ENCODE data around the gene TBCK.

DNA sequence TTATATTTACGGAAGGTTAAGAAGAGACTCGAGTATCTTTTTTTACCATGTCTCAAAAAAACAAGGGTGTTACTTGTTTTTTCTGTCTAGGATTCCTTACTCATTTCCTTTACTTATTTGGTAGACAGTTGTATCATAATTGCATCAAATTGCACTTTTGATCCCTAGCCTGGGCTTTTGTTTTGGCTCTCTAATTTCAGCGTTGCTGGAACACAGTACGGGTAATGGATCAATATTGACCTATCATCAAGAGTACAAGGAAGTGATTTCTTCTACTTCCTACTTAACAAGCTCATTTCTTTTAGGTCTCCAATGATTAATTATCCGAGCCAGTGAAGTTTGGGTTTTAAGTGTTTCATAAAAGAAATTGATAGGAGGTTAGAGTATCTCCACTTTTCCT is 17.2 kb upstream of the TBCK start:
- TF ChIP-seq POLR2A (IDR thresholded peaks at IDR 0.05) (no peak), CTCF (IDR thresholded peaks at IDR 0.05) (no peak)
